ENCODE data around the gene BICDL1. TPM values are rescaled to one million over a fixed set of nuclear protein-coding genes. Genes with fewer than 3 reads are reported as not detected.

The BICDL1 gene
- total RNA-seq, 1 experiment from 2014 or later: 3.6 TPM

- Histone ChIP-seq H2AFZ (ENCODE audit: low read length) (peak overlapping the region; percentile 34), H3K9me2 (replicated peaks; ENCODE audit: low read length) (no peaks in the 10 kb centered on the region), H3K4me2 (ENCODE audit: low read length) (peak overlapping the region; percentile 85), H3K79me2 (ENCODE audit: low read length) (peaks cover 51% of the 10 kb centered on the region), H4K20me1 (ENCODE audit: low read length) (peaks cover 18% of the 10 kb centered on the region), H3K36me3 (ENCODE audit: low read depth, low read length) (peaks cover 7% of the 10 kb centered on the region), H3F3A (ENCODE audit: low read length, unreplicated experiment) (no peaks in the 10 kb centered on the region), H3K9me3 (ENCODE audit: low read length) (no peaks in the 10 kb centered on the region), H3K27me3 (ENCODE audit: low read length) (no peaks in the 10 kb centered on the region), H3K4me3 (ENCODE audit: low read length) (peak overlapping the region; percentile 91), H3K9ac (ENCODE audit: low read length) (peak overlapping the region; percentile 95), H3K4me1 (ENCODE audit: insufficient read depth, low read length) (peaks cover 32% of the 10 kb centered on the region), H3K27ac (ENCODE audit: low read length) (peak overlapping the region; percentile 83)
- TF ChIP-seq EZH2phosphoT487 (IDR thresholded peaks at IDR 0.05; ENCODE audit: borderline replicate concordance, low read length) (no peak), CTCF (conservative IDR thresholded peaks at IDR 0.05; ENCODE audit: low read depth, low read length) (no peak), EZH2 (IDR thresholded peaks at IDR 0.05; ENCODE audit: low read length, unreplicated experiment) (no peak)
- peak; percentile 71 for DNase-seq
- ChIA-PET CTCF (interaction anchor here (0.6 to 2.1 kb wide), 2 partner anchors 31 to 117 kb away, joined by 3 to 8 read pairs; no protein-coding TSS in a partner anchor), POLR2A (ENCODE audit: unreplicated experiment) (interaction anchor here (0.6 to 1.0 kb wide), 5 partner anchors 12 to 518 kb away, joined by 3 to 8 read pairs (median 4); no protein-coding TSS in a partner anchor)
- BruUV-seq (replicated peaks): no TSS peak
- peak; percentile 3 for ATAC-seq
- intact Hi-C loops (cut with micrococcal nuclease): no loop called here
These were observed 129.5 kb downstream of the BICDL1 start for GRCh38 chr12:120118321-120119061.

GRCh38 chr12:120119271-120119973 is 130.4 kb downstream of the BICDL1 start:
- intact Hi-C loops (cut with micrococcal nuclease): no loop called here
- Histone ChIP-seq H3K4me1 (ENCODE audit: insufficient read depth, low read length) (peaks cover 32% of the 10 kb centered on the region), H4K20me1 (ENCODE audit: low read length) (peaks cover 15% of the 10 kb centered on the region), H3K9ac (ENCODE audit: low read length) (no peak overlapping the region), H3K27ac (ENCODE audit: low read length) (peak overlapping the region; percentile 83), H3F3A (ENCODE audit: low read length, unreplicated experiment) (peaks cover 3% of the 10 kb centered on the region), H3K36me3 (ENCODE audit: low read depth, low read length) (peaks cover 4% of the 10 kb centered on the region), H2AFZ (ENCODE audit: low read length) (no peak overlapping the region), H3K9me2 (replicated peaks; ENCODE audit: low read length) (no peaks in the 10 kb centered on the region), H3K9me3 (ENCODE audit: low read length) (no peaks in the 10 kb centered on the region), H3K4me3 (ENCODE audit: low read length) (no peak overlapping the region; the same call in 1 of the 2 replicates), H3K79me2 (ENCODE audit: low read length) (peaks cover 41% of the 10 kb centered on the region), H3K27me3 (ENCODE audit: low read length) (no peaks in the 10 kb centered on the region), H3K4me2 (ENCODE audit: low read length) (peak overlapping the region; percentile 85)
- TF ChIP-seq EZH2phosphoT487 (IDR thresholded peaks at IDR 0.05; ENCODE audit: borderline replicate concordance, low read length) (no peak), EZH2 (IDR thresholded peaks at IDR 0.05; ENCODE audit: low read length, unreplicated experiment) (no peak), CTCF (conservative IDR thresholded peaks at IDR 0.05; ENCODE audit: low read depth, low read length) (no peak)
- ChIA-PET POLR2A (ENCODE audit: unreplicated experiment) (no interaction called here), CTCF (interaction anchor here (0.7 kb wide), 1 partner anchor 25 kb away, joined by 5 read pairs; no protein-coding TSS in a partner anchor)
- DNase-seq (peak; percentile 52), ATAC-seq (no peak)
- BruUV-seq (replicated peaks): no TSS peak

Measured in PC-3 (cell line).